IPS DF 4.7 (cell line): Measurements from ENCODE around the gene RGS3.
A peak's percentile ranks its signal among the peaks of the same experiment; 100 is the strongest.

ENCODE experiments used
- DNase-seq: peaks from one replicate; pipeline ENCODE4 v3.0.0-alpha.2; 2013; ENCODE audit warnings: low spot score; ENCODE audit errors: extremely low read depth

Gene RGS3

DNA sequence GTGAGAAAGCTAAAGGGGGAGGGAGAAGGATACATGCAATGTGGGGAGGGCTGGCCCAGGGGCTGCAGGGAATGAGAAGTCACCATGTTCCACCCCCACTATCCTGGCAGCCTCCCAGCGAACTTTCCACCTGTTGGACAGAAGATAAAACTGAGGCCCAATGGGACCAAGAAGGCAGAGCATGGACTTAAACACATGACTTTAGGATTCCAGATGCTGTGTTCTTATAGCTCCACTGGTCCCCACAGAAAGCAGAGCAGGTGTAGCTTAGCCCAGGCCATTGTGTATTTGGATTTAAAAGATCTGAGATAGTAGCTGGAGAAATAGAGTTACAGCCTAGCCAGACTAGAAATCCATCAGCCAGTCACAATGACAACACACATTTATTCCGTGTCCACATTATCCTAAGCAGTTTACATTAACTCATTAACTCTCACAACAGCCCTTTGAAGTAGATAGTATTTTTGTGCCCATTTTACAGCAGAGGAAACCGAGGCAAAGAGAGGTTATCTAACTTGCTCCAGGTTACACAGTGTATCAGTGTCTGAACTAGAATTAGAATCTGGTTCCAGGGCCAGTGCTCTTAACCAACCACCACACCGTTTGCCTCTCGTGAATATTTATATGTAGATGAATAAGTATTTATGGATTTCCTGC is 121.0 kb downstream of the RGS3 start:
- DNase-seq = no peak

DNA sequence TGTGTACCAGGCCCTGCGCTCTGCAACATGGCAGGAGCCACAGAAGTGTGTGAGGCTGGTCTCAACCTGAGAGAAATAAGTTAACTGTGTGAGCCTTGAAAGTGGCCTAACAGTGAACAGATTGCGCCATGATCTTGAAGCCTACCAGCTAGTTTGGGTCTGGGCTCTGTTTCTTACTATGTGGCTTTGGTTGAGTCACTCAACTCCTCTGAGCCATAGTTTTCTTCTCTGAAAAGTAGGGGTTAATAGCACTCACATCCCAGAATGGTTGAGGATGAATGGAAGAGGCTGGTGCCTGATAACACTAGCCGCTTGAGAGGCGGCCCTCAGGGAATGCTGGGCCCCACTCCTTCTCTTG is 121.5 kb downstream of the RGS3 start:
- DNase-seq = no peak

DNA sequence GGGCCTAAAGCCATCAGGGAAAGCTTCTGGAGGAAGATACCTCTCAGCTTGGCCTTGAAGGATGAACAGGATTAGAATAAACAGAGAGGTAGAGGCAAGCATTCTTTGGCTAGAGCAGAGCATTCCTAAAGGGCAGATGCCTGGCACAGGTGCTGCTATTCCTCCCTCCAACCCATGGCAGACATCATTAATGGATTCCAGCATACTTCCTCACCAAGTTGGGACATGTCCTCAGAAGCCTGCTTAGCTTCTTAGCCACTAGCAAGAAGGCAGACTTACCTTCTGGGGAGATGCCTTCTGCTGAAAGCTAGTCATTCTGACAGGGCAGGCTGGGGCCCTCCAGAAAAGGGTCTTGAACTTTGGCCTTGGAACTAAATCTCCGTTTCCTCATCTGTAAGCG is 122.0 kb downstream of the RGS3 start:
- no peak for DNase-seq

DNA sequence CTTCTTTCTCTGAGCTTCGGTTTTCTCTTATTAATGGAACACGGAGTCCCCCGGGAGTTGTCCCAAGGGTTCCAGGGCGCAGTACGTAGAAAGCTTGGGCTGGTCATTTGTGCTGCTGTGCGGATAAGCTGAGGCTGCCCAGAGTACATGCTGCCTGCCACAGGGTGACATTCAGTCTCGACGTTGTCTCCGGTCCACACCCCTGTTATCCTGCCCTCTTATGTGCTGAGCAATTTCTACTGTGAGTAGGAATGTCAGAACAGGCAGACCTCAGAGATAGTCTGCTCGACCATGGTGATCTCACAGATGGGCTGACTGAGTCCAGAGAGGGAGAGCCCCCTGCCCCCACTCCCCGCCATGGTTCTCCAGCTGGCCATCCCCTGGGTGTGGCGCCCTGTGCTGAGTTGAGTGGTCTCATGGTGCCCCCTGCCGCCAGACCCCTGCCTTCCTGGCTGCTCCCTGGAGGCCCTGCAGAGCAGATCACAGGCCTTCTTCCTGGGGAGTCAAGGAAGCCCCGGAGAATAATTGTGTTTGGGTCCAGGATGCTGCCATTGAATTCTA is 124.0 kb downstream of the RGS3 start:
- DNase-seq = no peak

DNA sequence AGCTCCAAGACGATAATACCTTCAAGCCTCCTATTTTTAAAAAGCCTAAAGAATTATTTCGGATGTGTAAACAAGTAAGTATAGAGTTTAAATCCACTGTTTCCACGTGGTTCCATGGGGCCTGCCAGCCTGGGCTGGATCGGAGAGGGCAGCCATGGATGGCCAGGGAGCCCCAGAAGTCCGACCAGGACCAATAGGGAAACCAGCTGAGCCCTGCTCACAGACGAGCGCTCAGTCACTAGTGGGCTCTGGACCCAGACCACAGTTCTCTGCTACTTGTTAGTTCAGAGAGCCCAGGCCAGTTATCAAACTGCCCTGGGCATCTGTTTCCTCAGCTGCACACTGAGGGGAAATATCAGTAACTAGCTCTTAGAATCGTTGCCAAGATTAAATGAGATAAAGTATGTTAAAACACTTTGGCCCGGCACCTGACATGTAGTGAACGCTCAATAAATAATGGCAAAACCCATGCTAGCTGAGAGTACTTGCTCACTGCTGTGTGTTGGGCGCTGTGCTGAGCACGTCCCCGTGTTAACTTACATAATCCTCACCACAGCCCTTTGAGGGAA is 124.8 kb downstream of the RGS3 start:
- no peak for DNase-seq

DNA sequence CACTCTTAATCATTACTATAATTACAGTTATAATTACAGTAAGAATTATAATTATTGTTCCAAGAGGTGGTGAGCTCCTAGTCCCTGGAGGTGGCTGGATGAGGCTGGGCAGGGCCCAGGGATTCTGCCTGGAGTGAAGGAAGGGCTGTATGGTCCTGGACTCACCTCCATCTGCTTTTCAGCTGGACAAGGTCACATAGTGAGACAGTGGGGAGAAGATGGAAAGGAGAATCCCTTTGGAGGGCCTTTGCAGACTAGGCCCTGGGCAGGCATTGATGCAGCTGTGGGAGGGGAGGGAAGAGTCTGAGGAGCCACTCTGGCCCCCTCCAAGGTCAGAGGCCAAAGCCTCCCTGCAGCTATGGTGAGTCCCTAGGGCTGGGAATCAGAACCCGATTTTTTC is 125.4 kb downstream of the RGS3 start:
- DNase-seq = no peak

DNA sequence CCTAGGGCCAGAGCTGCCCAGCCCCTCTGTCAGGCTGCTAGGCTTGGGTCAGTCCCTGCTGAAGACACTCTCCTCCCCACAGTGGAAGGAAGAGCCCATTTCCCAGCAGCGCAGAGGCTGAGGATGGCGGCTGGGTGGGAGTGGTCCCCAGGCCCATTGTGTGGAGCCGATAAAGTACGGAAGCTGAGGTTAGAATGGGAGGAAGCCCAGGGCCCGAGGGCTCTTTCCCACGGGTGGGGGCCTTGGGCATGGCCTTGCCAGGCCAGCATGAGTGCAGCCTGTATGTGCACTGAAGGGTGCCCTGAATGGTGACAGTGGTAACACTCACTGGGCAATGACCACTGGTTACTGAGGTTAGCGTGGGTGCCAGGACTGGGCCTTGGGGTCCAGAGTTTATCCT is 125.9 kb downstream of the RGS3 start:
- no peak for DNase-seq

DNA sequence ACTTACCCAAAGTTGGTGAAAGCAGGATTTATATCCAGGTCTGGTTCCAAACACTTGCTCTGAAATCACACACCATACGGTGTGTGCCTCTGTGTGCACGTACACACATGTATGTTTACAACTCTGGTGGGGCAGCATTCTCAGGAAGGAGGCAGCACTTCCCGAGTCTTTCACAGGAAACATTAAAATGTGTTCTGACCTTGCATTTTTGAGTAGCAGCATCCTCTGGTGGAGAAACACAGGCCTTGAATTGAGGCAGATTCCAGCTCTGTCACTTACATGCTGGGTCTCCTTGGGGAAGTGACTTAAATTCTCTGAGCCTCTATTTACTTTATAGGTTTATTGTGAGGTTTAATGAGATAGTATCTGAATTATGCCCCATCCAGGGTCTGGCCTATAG is 126.4 kb downstream of the RGS3 start:
- no peak for DNase-seq

DNA sequence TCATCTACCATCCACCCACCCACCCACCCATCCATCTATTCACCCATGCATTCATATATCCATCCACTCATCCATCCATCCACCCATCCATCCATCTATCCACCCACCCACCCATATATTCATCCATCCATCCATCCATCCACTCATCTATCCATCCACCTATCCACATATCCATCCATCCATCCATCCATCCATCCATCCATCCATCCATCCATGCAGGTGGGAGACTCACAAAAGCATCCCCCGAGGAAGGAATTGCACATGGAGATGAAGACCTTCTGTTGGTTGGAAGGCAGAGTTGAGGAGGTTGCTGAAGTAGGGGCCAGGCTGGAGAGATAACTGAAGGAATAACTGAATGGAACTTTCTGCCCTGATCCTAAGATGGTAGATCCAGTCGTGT is 126.9 kb downstream of the RGS3 start:
- no peak for DNase-seq

DNA sequence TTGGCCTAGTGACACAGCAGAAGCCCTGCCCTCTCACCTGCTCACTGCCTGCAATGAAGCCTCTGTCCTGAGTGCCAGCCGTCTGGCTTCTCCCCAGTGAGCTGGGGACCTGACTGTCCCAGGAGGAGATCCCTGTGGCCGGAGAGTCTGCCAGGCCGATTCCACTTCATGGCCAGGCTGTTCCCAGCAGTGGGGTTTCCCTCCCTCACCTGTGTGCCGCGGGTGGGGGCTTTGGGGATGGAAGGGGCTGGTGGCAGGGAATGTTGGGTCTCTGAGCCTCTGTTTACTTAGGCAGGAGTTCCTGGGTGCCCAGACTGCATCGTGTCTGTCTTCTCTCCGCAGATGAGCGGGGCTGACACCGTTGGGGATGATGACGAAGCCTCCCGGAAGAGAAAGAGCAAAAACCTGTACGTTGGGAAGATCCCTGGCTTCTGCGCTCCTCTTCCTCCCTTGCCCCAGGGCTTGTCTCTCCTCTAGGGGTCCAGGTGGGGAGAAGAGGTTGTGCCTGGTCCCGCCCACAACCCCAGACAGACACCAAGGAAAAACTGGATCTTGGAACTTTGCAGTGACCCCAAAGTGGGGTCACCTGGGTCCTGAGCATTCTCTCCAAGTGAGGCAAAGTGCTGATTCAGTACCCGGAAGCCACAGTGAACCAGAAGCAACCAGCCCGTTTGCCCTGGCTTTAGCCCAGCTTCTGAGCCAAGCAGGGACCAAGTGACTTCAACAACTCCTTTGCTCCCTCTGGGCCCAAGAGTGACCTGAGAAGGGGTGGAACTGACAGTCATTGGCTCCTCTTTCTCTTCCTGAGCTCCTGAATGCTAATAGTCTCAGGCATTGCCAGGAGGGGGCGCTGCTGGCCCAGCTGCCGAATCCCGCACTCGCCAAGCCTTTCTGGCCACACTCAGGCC is 127.7 kb downstream of the RGS3 start:
- no peak for DNase-seq

DNA sequence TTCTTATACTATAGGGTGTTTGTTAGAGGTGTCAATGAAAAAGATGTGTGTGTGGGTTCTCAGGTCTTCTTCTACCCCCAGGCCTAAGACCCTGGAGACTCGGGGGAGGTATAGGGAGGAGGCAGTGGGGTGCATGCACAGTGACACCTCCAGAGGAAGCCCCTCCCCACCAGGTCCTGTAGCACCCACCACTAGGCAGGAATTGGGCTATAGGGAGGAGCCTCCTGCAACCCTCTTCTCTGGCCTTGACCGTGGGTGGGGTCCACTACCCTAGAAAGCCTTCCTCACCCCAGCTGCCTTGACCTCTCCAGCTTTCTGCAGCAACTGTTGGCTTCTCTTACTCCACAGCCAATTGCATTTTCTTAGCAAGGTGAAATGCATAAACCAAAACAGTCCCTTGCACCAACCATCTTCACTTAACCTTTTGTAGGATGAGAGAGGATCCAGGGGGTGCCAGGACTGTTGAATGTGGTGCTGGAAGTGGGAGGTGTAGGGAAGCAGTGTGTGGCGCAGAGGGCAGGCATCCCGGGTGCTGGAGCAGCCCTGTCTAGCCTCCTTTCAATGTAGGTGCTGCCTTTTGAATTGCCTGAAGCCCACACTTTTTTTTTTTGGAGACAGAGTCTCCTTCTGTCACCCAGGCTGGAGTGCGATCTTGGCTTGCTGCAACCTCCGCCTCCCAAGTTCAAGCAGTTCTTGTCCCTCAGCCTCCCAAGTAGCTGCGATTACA is 128.5 kb downstream of the RGS3 start:
- DNase-seq = no peak

DNA sequence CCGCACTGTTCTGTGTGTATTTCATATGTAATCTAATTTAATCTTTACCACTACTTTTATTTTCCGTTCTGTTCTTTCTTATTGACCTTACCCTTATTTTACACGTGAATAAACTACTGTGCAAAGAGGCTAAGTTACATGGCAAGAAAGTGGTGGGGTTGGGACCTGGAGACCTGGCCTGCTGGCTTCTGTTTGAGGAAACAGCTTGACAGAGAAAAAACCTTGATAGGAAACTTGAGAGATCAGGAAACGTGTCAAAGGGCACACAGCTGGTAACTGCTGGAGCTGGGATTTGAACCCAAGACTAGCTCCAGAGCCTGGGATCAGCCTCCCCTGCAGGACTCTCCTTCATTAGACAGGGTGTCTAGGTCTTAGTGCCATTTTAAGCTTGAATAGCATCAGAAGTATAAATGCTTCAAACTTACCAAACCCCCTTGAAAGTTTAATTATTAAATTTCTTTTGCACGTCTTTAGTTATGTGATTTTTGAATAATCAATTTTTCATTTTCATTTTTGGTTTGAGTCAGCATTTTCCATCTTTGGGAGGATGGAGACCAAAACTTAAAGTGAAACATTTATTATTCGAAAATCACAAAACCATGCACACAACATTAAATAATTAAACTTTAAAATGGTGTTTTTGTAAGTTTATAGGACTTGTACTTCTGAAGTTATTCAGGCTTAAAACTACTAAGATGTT is 129.5 kb downstream of the RGS3 start:
- no peak for DNase-seq

DNA sequence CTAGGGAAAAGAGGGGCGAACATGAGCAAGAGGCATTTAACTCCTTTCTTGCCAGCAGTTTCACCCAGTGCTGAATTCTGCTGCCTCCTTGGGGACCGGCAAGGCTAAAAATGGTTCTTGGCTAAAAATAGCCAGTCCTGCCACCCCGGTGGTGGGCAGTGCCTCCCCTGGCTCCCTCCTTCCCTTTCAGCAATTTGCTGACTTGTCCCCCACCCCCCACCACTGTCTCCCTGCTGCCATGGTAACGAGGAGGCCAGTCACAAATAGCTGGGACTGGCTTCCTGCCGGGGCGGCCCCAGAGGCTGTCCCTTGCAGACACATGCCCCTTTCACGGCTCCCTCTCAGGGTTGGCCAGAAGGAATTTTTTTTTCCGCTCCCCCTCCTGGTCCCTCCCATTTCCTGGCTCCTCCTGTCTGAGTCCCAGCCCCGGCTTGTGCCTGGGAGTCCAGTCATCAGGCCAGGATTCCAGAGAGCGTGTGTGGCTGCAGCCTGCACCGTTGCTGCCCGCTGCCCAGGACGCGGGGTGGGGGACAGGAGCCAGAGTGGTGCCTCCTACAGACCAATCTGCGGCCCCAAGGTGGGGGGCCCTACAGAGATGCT is 130.3 kb downstream of the RGS3 start:
- peak; percentile 93 for DNase-seq

DNA sequence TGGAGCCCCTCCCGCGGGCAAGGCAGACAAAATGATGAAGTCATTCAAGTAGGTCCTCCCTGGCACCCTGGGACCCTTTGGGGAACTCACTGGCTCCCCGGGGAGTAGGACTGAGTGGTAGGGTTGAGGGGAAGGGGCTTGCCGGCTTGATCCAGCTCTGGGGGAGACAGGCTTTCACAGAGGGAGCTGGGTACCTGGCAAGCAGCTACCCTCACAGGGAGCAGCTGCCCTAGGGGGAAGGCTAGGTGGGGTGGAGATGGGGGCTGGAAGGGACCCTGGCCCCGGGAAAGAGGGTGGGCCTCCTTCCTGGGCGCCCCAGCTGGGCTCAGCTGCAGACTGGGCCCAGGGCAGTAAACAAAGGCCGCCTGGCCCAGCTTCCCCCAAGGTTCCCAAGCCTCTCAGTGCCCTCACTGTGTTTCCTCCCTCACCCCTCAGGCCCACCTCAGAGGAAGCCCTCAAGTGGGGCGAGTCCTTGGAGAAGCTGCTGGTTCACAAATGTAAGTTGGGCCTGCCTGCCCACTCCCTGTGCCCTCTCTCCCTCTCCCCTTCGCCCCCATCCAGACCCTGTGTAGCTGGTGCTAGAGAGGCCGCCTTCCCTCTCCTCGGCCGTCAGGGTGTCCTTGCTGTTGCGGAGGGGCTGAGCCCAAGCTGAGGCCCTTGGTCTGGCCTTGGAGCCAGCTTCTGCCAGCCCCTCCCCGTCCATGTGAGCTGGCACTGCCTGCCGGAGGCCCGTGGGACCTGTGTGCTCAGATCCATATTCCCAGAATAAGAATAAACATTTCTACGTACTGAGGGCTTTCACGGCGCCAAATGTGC is 131.2 kb downstream of the RGS3 start:
- DNase-seq = no peak

DNA sequence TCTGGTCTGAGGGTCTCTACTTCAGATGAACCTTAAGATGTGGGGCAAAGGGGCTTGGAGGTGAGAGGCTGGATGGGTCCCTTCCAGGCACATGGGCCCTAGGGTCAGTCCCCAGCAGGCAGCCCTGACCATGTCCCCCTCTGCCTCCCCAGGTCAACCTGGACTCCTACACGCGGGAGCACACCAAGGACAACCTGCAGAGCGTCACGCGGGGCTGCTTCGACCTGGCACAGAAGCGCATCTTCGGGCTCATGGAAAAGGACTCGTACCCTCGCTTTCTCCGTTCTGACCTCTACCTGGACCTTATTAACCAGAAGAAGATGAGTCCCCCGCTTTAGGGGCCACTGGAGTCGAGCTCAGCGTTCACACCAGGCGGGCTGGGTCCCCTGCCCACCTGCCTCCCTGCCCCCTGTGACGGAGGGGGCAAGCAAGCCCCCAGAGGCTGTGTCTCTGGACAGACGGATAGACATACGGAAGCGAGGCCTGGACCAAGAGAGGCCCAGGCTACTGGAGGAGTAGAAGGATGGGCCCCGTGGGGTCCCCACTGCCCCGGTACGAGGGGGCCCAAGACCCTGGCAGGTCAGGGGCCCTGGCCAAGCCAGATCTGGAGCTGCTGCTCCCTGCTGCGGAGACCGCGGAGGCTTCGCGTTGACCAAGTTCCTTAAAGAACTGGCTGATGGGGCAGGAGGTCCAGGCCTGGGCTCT is 133.2 kb downstream of the RGS3 start:
- no peak for DNase-seq

DNA sequence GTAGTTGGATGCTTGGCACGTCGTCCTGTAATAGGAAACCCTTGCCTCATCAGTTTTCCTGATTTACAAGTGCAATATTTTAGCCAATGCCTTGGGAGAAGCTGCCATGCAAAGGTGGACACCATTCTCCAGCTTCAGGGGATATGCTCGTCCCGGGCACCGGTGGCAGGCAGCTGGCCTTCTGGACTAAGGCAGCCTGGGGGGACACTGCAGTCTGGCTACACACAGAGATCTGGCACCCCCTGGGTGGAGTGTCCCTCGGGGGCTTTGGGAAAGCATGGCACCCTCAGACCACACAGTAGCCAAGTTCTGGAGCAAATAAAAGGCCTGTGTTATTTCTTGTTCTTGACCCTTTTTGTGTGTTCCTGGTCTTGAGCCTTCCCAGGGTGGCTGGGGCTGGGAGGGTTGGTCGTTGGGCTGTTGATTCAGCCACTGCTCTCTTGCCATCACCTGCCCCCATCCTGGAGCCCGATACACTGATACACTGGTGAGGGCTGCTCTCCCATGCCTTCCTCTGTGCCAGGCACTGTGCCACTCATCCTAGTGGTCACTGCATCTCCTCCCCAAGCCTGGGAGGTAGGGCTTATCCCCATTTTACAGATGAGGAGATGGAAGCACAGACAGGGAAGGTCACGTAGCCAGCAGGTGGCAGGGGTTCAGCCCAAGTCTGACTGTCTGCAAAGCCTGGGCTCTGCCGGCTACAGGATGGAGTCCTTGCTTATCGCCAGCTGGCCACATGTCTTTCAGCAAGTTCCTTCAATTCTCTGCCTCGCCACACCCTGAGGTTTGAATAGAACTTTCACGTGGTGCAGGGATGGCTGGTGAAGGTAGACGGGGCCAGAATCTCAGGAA is 134.1 kb downstream of the RGS3 start:
- DNase-seq = no peak

DNA sequence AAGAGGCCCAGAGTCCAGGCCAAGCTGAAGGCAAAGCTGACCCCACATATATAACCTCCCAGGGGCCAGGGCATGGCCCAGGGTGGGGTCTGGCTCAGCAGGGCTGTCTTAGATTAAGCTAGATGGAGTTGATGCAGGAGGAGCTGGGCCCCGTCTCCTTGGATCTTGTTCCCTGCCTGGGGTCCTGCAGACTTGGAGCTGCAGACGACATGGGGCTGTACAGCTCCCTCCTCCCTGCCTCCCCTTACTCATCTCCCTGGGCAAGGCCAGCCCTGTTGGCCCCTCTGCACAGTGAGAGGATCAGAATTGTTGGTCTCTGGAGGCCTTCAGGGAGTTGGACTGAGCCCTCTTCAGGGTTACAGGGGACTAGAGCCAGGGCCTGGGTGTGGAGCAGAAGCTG is 134.9 kb downstream of the RGS3 start:
- DNase-seq = no peak

DNA sequence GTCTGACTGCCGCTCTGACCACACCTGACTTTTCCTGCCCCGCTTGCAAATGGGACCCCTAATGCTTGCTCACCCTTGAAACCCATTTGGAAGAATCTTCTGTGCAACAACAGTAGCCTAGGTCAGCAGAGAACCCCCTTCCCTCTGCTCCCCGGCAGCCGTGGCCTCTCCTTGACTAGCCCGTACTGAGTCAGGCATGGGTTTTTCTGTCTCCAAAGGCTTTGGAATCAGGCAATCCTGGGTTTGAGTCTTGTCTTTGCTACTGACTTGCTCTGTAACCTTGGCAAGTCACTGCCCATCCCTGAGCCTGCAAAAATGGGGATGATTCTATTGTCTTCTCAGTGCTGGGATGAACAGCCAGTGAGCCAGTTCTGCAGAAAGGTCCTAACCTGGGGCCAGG is 135.4 kb downstream of the RGS3 start:
- DNase-seq = no peak
